GM18502 (cell line): ENCODE measurements around the gene HYAL1.

ENCODE experiments used
- ATAC-seq: cut with Tn5 transposase; IDR thresholded peaks from one replicate; pipeline ENCODE4 v1.9.1; 2021; ENCODE audit warnings: mild to moderate bottlenecking; ENCODE audit not compliant: unreplicated experiment, poor library complexity

HYAL1 gene, protein sequence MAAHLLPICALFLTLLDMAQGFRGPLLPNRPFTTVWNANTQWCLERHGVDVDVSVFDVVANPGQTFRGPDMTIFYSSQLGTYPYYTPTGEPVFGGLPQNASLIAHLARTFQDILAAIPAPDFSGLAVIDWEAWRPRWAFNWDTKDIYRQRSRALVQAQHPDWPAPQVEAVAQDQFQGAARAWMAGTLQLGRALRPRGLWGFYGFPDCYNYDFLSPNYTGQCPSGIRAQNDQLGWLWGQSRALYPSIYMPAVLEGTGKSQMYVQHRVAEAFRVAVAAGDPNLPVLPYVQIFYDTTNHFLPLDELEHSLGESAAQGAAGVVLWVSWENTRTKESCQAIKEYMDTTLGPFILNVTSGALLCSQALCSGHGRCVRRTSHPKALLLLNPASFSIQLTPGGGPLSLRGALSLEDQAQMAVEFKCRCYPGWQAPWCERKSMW

GRCh38 chr3:50303013-50303815, at the start of gene HYAL1:
HYAL1 (minus strand) TSS chr3:50303574; CDS start chr3:50302956, 618 bp downstream.
- no peak for ATAC-seq

GRCh38 chr3:50352781-50353180, 49.4 kb upstream of the HYAL1 start:
- ATAC-seq: no peak

GRCh38 chr3:50351323-50351697, 47.9 kb upstream of the HYAL1 start:
- ATAC-seq: no peak

- peak; percentile 84 for ATAC-seq
These were observed 47.4 kb upstream of the HYAL1 start, which contains the start of the genes CYB561D2 and NPRL2 for GRCh38 chr3:50350527-50351322. CYB561D2 (plus strand) TSS chr3:50350862; CDS start chr3:50351434, 572 bp downstream. NPRL2 (minus strand) TSS chr3:50350775; CDS start chr3:50350652, 123 bp downstream.

- no peak for ATAC-seq
These were observed 46.8 kb upstream of the HYAL1 start for GRCh38 chr3:50350213-50350526.

- ATAC-seq: no peak
These were observed 43.9 kb upstream of the HYAL1 start for GRCh38 chr3:50347187-50347813.

GRCh38 chr3:50345586-50346234, 42.3 kb upstream of the HYAL1 start, which contains the start of gene ZMYND10:
ZMYND10 (minus strand) TSS chr3:50345732; CDS start chr3:50345579, 153 bp downstream.
- ATAC-seq: peak; percentile 36

DNA sequence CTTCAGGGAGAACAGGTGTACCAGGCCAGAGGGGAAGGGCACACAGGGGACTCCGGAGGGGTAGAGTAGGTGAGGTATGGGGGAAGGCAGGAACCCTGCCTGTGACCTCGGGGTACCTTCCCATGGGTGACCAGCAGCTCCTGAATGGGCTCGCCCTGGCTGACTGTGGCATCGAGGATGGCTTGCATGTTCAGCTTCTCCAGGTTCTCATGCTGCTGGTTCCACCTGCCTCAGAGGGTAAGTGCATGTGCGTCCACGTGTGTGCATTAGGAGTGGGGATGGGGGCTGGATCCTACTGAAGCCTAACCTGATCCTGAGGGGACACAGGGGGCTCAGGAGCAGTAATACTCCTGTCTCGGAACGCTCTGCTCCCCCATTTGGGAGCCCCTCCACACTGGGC, 41.6 kb upstream of the HYAL1 start:
- ATAC-seq: no peak

- ATAC-seq: no peak
These were observed 39.6 kb upstream of the HYAL1 start for GRCh38 chr3:50342813-50343633.

GRCh38 chr3:50341996-50342650, 38.7 kb upstream of the HYAL1 start:
- no peak for ATAC-seq

GRCh38 chr3:50341537-50341936, 38.2 kb upstream of the HYAL1 start:
- ATAC-seq: no peak

DNA sequence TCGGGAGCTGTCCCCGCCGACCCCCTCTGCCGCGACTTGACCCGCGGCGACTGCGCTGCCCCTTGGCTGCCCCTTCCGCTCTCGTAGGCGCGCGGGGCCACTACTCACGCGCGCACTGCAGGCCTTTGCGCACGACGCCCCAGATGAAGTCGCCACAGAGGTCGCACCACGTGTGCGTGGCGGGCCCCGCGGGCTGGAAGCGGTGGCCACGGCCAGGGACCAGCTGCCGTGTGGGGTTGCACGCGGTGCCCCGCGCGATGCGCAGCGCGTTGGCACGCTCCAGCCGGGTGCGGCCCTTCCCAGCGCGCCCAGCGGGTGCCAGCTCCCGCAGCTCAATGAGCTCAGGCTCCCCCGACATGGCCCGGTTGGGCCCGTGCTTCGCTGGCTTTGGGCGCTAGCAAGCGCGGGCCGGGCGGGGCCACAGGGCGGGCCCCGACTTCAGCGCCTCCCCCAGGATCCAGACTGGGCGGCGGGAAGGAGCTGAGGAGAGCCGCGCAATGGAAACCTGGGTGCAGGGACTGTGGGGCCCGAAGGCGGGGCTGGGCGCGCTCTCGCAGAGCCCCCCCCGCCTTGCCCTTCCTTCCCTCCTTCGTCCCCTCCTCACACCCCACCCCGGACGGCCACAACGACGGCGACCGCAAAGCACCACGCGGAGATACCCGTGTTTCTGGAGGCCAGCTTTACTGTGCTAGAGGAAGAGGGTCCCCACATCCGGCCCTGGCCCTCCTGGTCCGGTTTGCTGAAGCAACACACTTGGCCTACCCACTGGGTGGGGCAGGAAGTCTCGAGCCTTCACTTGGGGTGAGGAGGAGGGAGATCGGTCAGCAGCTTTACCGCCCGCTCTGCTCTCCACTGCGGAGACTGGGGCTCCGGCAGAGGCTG, 37.3 kb upstream of the HYAL1 start, which contains the start of gene RASSF1:
Gene RASSF1 (minus strand): TSS at position 389 of the 882 bp plus-strand sequence. CDS start 31 bp downstream, at position 358.
- no peak for ATAC-seq

GRCh38 chr3:50340147-50340447, 36.7 kb upstream of the HYAL1 start:
- ATAC-seq: no peak

- ATAC-seq: no peak
These were observed 36.2 kb upstream of the HYAL1 start for GRCh38 chr3:50339485-50340146.

- no peak for ATAC-seq
These were observed 35.6 kb upstream of the HYAL1 start for GRCh38 chr3:50338965-50339364.

- peak; percentile 79 for ATAC-seq
These were observed 33.9 kb upstream of the HYAL1 start for GRCh38 chr3:50337175-50337861.
